Psoas muscle (tissue), 8 donors: Measurements from ENCODE around the gene UNC80. TPM values are rescaled to one million over a fixed set of nuclear protein-coding genes. Genes with fewer than 3 reads are reported as not detected.

Experiments used
- ATAC-seq, 4 donors: fragments of 200-7000 bp; cut with Tn5 transposase; one replicate each; pipeline ENCODE4 v1.9.1; 2020; ENCODE audit warnings: moderate library complexity in 3 of 4, mild to moderate bottlenecking in 2 of 4
- DNase-seq, 2 donors: peaks; one replicate each; pipeline ENCODE4 v3.0.0-alpha.2; 2020
- H3K27ac ChIP-seq: fragments of 200-600 bp; one replicate; pipeline ENCODE4 v1.8.0; 2022
- H3K27me3 ChIP-seq, 3 donors: fragments of 200-600 bp in 1 of 3; one replicate each; pipeline versions ENCODE4 v1.6.1 to v1.8.0; 2013 to 2022; ENCODE audit warnings: low read length in 2 of 3, mild to moderate bottlenecking in 2 of 3, moderate library complexity in 1 of 3; ENCODE audit not compliant: insufficient read depth in 3 of 3
- H3K36me3 ChIP-seq, 2 donors: fragments of 200-600 bp in 1 of 2; one replicate each; pipeline versions ENCODE4 v1.6.1 to v1.8.0; 2013 to 2022; ENCODE audit warnings: low read depth in 1 of 2, mild to moderate bottlenecking in 1 of 2, moderate library complexity in 1 of 2; ENCODE audit not compliant: insufficient read depth in 1 of 2
- H3K4me1 ChIP-seq: fragments of 200-600 bp; one replicate; pipeline ENCODE4 v1.8.0; 2022
- H3K4me3 ChIP-seq: fragments of 200-600 bp; one replicate; pipeline ENCODE4 v1.8.0; 2022; ENCODE audit warnings: mild to moderate bottlenecking
- H3K9me3 ChIP-seq: fragments of 200-600 bp; one replicate; pipeline ENCODE4 v1.8.0; 2022
- CTCF ChIP-seq: fragments of 200-600 bp; IDR thresholded peaks from one replicate; pipeline ENCODE4 v1.8.0; 2022; ENCODE audit warnings: antibody characterized with exemption
- WGBS, 3 donors: extraction: QIAGEN DNeasy Blood & Tissue Kit; methylation state at CpG; one replicate each; pipeline versions ENCODE4 v1.1.6 to v1.1.7; 2013; 5-methylcytosine and 5-hydroxymethylcytosine counted together
- intact Hi-C, 2 donors: fragments of 100-400 bp; cut with DNase I; formaldehyde crosslinking; loops; one replicate each; pipeline versions ENCODE4 v1.11.0 to v1.14.2; 2022
- polyA plus RNA-seq, 3 donors: library from polyadenylated mRNA; stranded (reverse); fragments of 200-250 nt; gene quantifications; one replicate each; pipeline ENCODE4 v1.2.3, GENCODE V29; 2013
- total RNA-seq, 4 donors: library from RNA; stranded (reverse); fragmentation: NEBNext Ultra II Directional in 2 of 4; extraction: Animal tissue kit (Norgen Biotek cat#: 25700) in 2 of 4; gene quantifications; one replicate each; pipeline versions ENCODE4 v1.2.1 to v1.2.4, GENCODE V29; 2021 to 2023
- donor health status: healthy with polysubstance abuse.
- donor health status: DM: no; HTN: no; CAD: no; lungs with moderate emphysema.
- donor health status: Bipolar disorder and iron deficiency.
- donor health status: healthy.
- donor health status: DM: yes; HTN: yes; CAD: no.
- donor health status: DM: no; HTN: no; CAD: no.
- donor health status: DM: no; HTN: no; CAD: no.
- donor health status: DM: yes; HTN: yes; CAD: no.

Gene UNC80
- total and polyA plus RNA-seq, 7 donors, result 0.03 TPM; not detected in 6

DNA sequence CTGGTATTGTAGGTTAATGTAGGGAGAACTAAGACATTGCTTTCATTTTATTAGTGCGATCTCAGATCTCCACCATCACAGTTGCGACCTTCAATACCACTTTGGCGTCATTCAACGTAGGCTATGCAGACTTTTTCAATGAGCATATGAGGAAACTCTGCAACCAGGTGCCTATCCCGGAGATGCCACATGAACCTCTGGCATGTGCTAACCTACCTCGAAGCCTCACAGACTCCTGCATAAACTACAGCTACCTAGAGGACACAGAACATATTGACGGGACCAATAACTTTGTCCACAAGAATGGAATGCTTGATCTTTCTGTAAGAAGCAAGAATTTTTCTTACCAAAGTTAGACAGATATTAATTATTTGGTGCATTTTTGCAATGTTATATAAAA, 47.3 kb downstream of the UNC80 start:
- intact Hi-C loops, result no loop called here
- Histone ChIP-seq H3K27ac (no peak overlapping the region), H3K9me3 (no peaks in the 10 kb centered on the region), H3K4me3 (no peak overlapping the region), H3K27me3 (no peaks in the 10 kb centered on the region), H3K36me3 (no peaks in the 10 kb centered on the region), H3K4me1 (no peaks in the 10 kb centered on the region)
- TF ChIP-seq CTCF, result no peak
- 94 to 96% (median 96%) methylated on average over 7 of the region's 7 CpGs for WGBS, 3 donors
- ATAC-seq, result no peak
- no peak for DNase-seq

- ATAC-seq, result no peak
- H3K9me3 ChIP-seq, result no peaks in the 10 kb centered on the region
- 84 to 87% (median 85%) methylated on average over 4 of the region's 4 CpGs for WGBS, 3 donors
Observed at GRCh38 chr2:209821806-209822205, 50.2 kb downstream of the UNC80 start.

GRCh38 chr2:209823484-209823883, 51.9 kb downstream of the UNC80 start:
- no peaks in the 10 kb centered on the region for H3K36me3 ChIP-seq
- no peaks in the 10 kb centered on the region for H3K27me3 ChIP-seq
- TF ChIP-seq CTCF, result no peak
- H3K4me3 ChIP-seq, result no peak overlapping the region
- intact Hi-C loops, result no loop called here
- 88 to 90% (median 90%) methylated on average over 3 of the region's 3 CpGs for WGBS, 3 donors
- H3K9me3 ChIP-seq, result no peaks in the 10 kb centered on the region
- ATAC-seq (no peak), DNase-seq (no peak)
- H3K4me1 ChIP-seq, result no peaks in the 10 kb centered on the region
- H3K27ac ChIP-seq, result no peak overlapping the region

More at GRCh38 chr2:209821806-209822205, 50.2 kb downstream of the UNC80 start:
- Histone ChIP-seq H3K36me3 (no peaks in the 10 kb centered on the region), H3K27ac (no peak overlapping the region), H3K4me3 (no peak overlapping the region), H3K4me1 (no peaks in the 10 kb centered on the region), H3K27me3 (no peaks in the 10 kb centered on the region)
- no peak for DNase-seq
- intact Hi-C loops, result no loop called here
- no peak for TF ChIP-seq CTCF

- no peaks in the 10 kb centered on the region for H3K4me1 ChIP-seq
- no peak overlapping the region for H3K4me3 ChIP-seq
- intact Hi-C loops, result no loop called here
- no peaks in the 10 kb centered on the region for H3K36me3 ChIP-seq
- DNase-seq (no peak), ATAC-seq (no peak)
- no peak for TF ChIP-seq CTCF
- 81 to 100% (median 96%) methylated on average over 1 of the region's 1 CpG for WGBS, 3 donors
- H3K9me3 ChIP-seq, result no peaks in the 10 kb centered on the region
- no peaks in the 10 kb centered on the region for H3K27me3 ChIP-seq
- H3K27ac ChIP-seq, result no peak overlapping the region
Observed at GRCh38 chr2:209824391-209824790, 52.8 kb downstream of the UNC80 start.

GRCh38 chr2:209830722-209831465, 59.3 kb downstream of the UNC80 start:
- 83 to 84% (median 84%) methylated on average over 4 of the region's 4 CpGs for WGBS, 3 donors
- Histone ChIP-seq H3K4me1 (no peaks in the 10 kb centered on the region), H3K4me3 (no peak overlapping the region), H3K27me3 (no peaks in the 10 kb centered on the region), H3K9me3 (no peaks in the 10 kb centered on the region), H3K27ac (no peak overlapping the region), H3K36me3 (no peaks in the 10 kb centered on the region)
- DNase-seq, result no peak
- no peak for ATAC-seq
- intact Hi-C loops, result no loop called here
- no peak for TF ChIP-seq CTCF
